ENCODE data around the gene CXorf66.
"Not testable (repeated sequence)": the region's sequence is repeated elsewhere in the genome, so short reads cannot be mapped to it uniquely, and the experiment has no call there.

The CXorf66 gene

GRCh38 chrX:139965421-139965820 lies at the start of gene CXorf66:
TSS of gene CXorf66 (minus strand) at chrX:139965521. CDS start at chrX:139965496, 25 bp downstream.
- no peak for DNase-seq
- in situ Hi-C loops (cut with MboI; ENCODE audit: low pct_unique_long_range_greater_than_20kb, low sequenced_read_pairs) = no loop called here

DNA sequence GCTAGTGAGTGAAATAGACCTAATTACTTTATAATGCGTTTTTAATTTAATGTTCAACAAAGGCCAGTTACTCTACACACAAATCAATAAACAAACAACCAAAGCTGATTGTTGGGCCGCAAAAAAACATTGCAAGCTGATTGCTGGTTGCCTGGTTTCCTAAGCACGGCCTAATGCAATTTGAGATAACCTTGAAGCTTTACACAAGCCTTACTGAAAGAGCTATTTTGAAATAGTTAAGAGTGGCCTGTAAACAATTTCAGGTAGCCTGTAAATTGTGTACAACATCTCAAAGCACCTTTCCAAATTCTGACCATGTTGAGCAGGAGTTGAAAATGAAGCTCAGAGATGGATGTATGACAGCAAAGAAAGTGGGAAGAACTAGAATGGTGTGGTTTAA lies 17.5 kb upstream of the CXorf66 start:
- in situ Hi-C loops (cut with MboI; ENCODE audit: low pct_unique_long_range_greater_than_20kb, low sequenced_read_pairs) = no loop called here
- DNase-seq = no peak

- DNase-seq = no peak
- in situ Hi-C loops (cut with MboI; ENCODE audit: low pct_unique_long_range_greater_than_20kb, low sequenced_read_pairs) = no loop called here
Observed at GRCh38 chrX:139974471-139974870, 9.2 kb upstream of the CXorf66 start.

GRCh38 chrX:139972629-139973624 lies 7.6 kb upstream of the CXorf66 start:
- in situ Hi-C loops (cut with MboI; ENCODE audit: low pct_unique_long_range_greater_than_20kb, low sequenced_read_pairs) = no loop called here

GRCh38 chrX:139972113-139972512 lies 6.8 kb upstream of the CXorf66 start:
- no peak for DNase-seq
- in situ Hi-C loops (cut with MboI; ENCODE audit: low pct_unique_long_range_greater_than_20kb, low sequenced_read_pairs) = no loop called here

More at GRCh38 chrX:139972629-139973624, 7.6 kb upstream of the CXorf66 start:
- DNase-seq = no peak

DNA sequence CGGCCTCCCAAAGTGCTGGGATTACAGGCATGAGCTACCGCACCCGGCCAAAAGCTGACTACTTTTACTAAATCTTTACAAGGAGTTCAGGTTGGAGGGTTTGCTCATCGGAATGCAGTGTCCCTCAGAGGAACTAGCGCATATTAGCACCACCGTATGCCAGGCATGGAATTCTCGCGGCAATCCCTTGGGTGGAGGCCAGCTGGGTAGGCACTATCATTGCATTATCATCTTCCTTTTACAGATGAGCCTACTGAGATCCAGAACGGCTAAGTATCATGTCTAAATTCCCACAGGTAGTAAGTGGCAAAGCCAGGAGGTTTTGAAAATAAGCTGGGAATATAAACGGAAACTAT lies 6.1 kb upstream of the CXorf66 start:
- no peak for DNase-seq
- in situ Hi-C loops (cut with MboI; ENCODE audit: low pct_unique_long_range_greater_than_20kb, low sequenced_read_pairs) = no loop called here

DNA sequence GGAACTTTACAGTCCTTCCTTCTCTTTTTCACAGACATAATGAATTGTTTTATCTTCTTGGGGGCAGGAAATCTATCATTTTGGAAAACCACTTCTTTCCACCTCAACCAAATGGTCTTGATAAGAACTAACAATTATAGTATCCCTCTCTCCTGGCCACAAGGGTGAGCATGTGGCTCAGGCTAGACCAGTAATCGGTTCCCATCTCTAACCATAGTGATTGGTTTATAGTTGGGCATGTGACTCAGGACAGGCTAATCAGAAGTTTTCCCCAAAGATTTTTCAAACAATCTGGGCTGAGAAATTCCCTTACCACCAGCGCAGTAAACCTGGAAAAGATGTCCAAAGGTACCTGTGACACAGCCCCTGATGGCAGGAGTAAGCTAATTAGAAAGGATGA lies 4.0 kb upstream of the CXorf66 start:
- in situ Hi-C loops (cut with MboI; ENCODE audit: low pct_unique_long_range_greater_than_20kb, low sequenced_read_pairs) = no loop called here
- no peak for DNase-seq

GRCh38 chrX:139967750-139968149 lies 2.4 kb upstream of the CXorf66 start:
- in situ Hi-C loops (cut with MboI; ENCODE audit: low pct_unique_long_range_greater_than_20kb, low sequenced_read_pairs) = no loop called here
- no peak for DNase-seq

DNA sequence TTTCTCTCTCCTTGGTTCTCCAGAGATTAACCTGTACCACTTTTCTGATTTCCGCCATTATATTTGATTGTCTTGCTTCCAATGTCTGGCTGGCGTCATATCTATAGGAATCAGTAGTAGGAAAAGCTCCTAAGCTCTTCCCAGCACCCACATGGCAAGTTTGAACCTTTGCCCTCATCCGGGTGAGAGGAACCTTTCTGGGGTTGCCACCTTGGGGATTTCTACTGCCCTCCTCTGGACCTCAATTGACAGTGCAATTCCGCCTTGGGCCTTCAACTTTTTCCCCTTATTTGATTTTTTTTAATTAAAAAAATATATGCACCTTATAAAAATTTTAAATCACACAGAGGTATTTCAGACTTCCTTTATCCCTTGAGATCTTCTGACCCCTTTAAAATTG lies 2.0 kb upstream of the CXorf66 start:
- DNase-seq = peak; percentile 36
- in situ Hi-C loops (cut with MboI; ENCODE audit: low pct_unique_long_range_greater_than_20kb, low sequenced_read_pairs) = no loop called here

GRCh38 chrX:139966159-139966558 lies 838 bp upstream of the CXorf66 start:
- in situ Hi-C loops (cut with MboI; ENCODE audit: low pct_unique_long_range_greater_than_20kb, low sequenced_read_pairs) = not testable (repeated sequence)
- peak; percentile 39 for DNase-seq

DNA sequence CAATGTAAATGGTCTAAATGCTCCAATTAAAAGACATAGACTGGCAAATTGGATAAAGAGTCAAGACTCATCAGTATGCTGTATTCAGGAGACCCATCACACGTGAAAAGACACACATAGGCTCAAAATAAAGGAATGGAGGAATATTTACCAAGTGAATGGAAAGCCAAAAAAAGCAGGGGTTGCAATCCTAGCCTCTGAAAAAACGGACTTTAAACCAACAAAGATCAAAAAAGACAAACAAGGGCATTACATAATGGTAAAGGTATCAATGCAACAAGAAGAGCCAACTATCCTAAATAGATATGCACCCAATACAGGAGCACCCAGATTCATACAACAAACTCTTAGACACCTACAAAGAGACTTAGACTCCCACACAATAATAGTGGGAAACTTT lies 4.2 kb downstream of the CXorf66 start:
- in situ Hi-C loops (cut with MboI; ENCODE audit: low pct_unique_long_range_greater_than_20kb, low sequenced_read_pairs); DNase-seq: not testable (repeated sequence)

DNA sequence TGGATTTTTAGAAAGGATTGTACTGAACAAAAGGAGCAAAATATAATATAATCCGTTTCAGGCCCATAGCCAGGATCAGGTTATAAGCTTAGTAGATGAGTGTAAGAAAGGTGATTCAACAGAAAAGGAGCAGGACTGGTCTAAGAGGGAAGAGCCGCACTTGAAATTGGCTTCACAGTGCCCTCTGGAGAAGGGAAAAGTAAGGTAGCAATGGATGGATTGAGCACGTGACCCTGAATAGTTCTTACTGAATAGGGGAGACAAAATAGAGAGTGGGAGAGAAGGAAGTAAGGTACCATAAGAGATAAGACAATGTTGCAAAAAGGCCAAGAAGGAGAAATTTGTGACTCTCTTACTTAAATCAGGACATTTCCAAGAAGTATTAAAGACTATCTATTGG lies 15.6 kb downstream of the CXorf66 start:
- in situ Hi-C loops (cut with MboI; ENCODE audit: low pct_unique_long_range_greater_than_20kb, low sequenced_read_pairs) = no loop called here

GRCh38 chrX:139945075-139945474 lies 20.2 kb downstream of the CXorf66 start:
- in situ Hi-C loops (cut with MboI; ENCODE audit: low pct_unique_long_range_greater_than_20kb, low sequenced_read_pairs) = no loop called here
- no peak for DNase-seq

More for the DNA sequence above, 15.6 kb downstream of the CXorf66 start:
- DNase-seq = no peak

DNA sequence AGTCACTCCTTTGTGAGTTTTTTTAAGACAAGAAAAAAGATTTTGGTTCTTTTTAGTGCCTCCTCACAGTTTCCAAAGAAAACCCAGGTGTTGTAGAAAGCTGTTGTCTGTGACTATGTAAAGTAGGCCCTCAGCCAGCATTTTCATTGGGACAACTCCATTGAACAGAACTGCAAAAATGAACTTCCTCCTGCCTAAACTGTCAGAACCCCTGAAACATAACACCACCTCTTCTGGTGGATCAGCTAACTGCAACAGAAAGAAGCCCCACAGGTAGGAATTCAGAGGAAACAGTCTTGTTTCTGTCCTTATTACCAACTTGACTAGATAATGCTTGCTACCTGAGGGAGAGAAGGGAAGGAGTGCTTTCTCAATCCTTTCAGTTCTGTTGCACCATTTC lies 29.1 kb downstream of the CXorf66 start:
- peak; percentile 63 for DNase-seq
- in situ Hi-C loops (cut with MboI; ENCODE audit: low pct_unique_long_range_greater_than_20kb, low sequenced_read_pairs) = no loop called here

DNA sequence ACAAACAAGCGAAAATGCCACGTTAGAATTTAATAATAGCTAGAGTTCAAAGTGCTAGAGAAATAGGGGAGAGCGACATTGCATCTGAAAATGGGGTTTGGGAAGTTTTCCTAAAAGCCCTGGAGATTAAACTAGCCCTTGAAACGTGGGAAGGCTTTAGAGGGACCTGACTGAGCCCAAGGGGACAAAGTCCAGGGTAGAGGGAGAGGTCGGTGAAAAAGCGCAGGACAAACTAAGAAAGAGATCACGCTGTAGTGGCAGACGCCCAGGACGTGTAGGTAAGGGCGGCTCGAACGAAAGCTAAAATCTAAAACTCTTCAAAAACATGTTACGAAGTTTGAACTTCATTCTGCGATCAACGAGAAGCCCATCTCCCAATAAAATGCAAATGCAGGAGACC lies 31.4 kb downstream of the CXorf66 start:
- DNase-seq = no peak
- in situ Hi-C loops (cut with MboI; ENCODE audit: low pct_unique_long_range_greater_than_20kb, low sequenced_read_pairs) = no loop called here

DNA sequence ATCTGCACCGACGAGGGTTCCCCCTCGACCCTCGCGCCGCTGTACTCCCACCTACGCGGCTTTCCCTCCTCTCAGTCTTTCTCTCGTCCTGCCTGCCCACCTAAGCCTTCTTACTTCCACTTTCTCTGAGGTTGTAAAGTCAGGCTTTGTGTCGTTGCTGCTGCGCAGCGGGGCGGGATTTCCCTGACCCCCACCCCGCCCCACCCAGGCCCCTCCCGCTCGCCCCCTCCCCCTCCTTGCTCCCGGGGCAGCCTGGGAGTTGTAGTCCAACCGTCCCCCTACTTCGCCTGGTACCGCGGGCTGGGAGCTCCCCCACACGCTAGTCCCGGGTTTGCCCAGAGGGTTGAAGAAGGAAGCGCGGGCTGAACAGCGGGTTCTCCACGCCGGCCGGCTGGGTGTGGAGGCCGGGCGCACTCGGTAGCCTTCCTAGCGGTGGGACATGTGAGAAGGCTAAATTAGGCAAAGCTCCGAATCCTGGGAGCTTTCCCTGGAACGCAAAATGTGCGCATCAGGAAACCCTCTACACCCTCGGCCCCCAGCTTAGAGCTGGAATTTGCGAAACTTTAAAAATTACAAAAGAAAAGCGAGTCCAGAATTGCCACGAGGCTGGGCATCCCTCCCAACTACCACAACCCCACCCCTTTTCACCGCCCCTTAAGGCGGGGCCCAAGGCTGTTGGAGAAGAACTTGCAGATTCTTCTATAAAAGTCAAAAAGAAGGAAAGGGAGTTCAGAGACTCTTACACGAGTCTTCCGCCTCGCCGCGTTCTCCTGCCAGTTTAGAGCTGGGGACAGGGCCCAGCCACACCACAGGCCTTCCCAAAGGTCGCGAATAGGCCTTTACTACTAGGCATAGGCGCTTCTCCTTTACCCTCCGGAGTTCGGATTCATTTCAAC lies 32.2 kb downstream of the CXorf66 start, which contains the start of gene ATP11C:
Gene ATP11C, minus strand, starts transcription at position 153 of the 896 bp plus-strand sequence. CDS start 1,011 bp downstream, outside the sequence.
- DNase-seq = peak; percentile 94
- in situ Hi-C loops (cut with MboI; ENCODE audit: low pct_unique_long_range_greater_than_20kb, low sequenced_read_pairs) = no loop called here

DNA sequence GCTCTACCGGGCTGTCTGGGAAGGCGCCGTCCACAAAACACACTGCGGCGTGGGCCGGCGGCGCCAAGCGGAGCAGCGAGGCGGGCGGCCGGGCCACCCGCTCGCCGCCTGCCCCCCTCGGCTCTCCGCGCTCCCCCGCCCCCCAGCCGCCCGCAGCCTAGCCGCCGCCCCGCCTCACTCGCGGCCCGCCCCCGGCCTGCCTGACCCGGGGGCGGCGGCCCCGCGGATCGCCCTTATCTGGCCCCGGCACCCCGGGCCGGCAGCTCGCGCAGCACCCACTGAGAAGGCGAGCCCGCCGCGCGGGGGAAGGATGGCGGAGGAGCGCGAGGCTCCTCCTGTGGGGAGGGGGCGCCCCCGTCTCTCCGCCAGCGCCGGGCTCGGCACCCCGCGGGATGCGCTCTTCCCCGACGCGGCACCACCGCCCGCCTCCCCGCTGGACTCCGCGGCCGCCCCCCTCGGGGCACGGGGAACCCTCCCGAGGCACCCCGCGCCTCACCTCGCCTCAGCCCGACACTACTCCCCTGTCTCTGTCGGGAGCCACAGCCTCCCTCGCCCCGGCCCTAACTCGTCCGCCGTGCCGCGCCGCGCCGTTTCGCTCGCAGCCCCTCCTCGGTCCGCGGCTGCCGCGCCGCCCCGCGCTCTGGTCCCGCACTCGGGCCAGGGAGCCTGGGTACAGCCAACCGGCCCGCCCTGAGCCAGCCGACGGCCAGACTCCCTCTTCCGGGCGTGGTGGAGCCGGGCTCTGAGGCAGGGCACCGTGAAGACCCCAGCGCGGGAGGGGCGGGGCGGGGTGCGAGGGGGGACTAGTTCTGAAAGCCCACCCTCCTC lies 33.0 kb downstream of the CXorf66 start:
- peak; percentile 54 for DNase-seq
- in situ Hi-C loops (cut with MboI; ENCODE audit: low pct_unique_long_range_greater_than_20kb, low sequenced_read_pairs) = no loop called here

DNA sequence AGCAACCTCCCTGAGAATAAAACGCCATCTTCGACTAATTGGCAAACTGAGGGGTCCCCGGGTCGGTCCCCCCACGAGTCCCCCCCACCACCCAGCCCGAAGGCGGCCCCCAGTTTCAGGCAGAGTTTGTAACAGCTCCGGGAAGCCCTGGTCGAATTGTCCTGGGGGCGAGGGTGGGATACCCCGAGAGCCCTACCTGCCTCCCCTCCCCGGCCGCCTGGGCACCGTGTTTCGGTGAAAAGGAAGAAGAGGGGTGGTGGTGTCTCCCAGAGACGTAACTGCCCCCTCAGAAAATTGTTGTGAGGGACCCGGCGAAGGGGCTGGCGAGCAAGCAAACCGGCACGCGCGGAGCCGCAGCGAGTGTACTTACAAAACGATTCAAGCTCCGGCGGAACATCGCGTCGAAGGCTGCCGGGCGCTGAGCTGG lies 33.7 kb downstream of the CXorf66 start:
- no peak for DNase-seq
- in situ Hi-C loops (cut with MboI; ENCODE audit: low pct_unique_long_range_greater_than_20kb, low sequenced_read_pairs) = no loop called here
